GM21423 (cell line): ENCODE results near the gene SLC16A9.
"Not testable (repeated sequence)": the region's sequence is repeated elsewhere in the genome, so short reads cannot be mapped to it uniquely, and the experiment has no call there.

ENCODE experiments used
- ATAC-seq: cut with Tn5 transposase; IDR thresholded peaks from one replicate; pipeline ENCODE4 v1.9.1; 2021; ENCODE audit warnings: mild to moderate bottlenecking, moderate library complexity; ENCODE audit not compliant: unreplicated experiment

SLC16A9 gene

DNA sequence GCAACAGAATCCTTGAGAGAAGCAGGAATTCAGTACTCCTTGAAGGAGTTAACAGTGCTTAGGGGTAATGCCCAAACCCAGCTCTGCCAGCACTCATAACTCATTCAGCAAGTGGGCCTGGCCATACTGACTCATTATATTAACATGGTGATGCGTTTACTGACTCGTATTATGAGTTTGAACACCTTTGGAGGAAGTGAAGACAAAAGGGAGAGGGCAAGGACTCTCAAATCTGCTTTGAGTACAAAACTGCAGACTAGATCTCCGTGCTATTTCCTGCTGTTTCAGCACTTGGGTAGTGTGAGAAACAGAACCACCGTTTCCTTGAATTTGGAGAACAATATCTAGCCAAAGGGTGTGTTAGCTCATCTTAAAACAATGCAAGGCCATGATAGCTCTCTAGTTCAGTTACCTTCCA is 30.8 kb downstream of the SLC16A9 start:
- peak; percentile 68 for ATAC-seq

DNA sequence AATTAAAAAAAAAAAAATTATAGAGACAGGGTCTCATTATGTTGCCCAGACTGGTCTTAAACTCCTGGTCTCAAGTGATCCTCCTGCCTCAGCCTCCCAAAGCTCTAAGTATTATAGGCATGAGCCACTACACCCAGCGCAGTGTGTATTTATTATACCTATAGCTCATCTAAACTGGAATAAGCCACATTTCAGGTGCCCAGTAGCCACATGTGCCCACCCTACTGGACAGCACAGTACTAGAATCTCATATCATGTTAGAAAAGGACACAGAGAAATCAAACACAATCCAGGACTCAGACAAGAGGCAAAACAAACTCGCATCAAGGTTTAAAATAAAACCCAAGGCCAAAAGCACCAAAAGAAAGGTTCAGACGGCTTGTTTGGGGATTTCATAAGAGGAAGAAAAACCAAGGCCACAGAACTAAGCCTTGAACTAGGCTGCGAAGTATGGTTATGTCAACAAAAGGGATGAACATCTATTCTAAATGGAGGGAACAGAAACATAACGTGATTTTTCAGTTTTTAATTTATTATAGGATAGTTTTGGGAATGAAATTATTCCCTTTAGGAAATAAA is 32.3 kb downstream of the SLC16A9 start:
- ATAC-seq: no peak

- ATAC-seq: no peak
Observed at GRCh38 chr10:59675812-59676211, 33.8 kb downstream of the SLC16A9 start.

GRCh38 chr10:59674215-59674836 is 35.3 kb downstream of the SLC16A9 start:
- no peak for ATAC-seq

DNA sequence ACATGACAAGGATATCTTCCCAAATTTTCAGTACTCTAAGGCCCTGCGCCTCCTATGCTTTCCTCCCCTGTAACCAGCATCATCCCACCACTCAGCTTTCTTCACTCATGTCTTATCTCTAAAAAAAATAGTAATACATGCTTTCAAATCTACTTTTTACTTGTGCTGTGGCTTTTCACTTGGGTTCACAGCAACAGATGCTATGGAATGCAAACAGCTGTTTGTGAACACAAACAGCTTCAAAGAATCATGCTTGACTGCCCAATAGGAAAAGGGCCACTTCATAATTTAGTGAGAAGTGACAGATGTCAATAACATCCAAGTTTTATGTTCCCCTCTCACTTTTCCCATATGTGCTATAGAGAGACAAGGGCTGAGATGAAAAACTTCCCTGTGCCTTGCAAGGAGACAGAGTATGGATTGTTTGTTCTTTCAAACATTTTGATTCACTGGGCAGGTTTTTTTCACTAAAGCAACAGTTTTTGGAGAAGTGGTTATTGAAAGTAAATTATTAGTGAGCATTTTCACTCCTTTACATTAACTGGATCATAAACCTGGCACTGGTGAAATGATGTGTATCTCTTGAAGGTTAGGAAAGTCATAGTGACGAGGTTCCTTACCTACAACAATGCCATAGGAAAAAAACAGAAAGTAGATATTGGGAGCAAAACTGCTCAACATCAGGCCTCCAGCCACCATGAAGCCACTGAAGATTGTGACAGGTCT is 37.3 kb downstream of the SLC16A9 start:
- peak; percentile 47 for ATAC-seq

DNA sequence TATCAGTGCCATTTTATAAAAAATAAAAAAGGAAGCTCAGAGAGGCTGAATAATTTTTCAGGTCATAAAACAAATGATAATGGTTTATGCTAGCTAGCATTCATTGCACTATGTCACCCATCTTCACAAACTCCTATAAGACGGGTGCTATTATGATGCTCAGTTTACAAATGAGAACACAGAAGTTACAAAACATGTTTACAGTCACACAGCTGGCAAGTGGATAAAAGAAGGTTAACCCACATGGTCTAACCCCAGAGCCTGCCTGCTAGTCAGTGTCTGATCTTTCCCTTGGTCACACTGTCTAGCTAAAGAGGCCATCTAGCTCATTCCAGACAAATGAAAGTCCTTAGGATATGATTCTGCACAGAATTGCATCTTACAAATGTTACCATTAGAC is 39.4 kb downstream of the SLC16A9 start:
- ATAC-seq: no peak

- ATAC-seq: no peak
Observed at GRCh38 chr10:59668096-59668495, 41.6 kb downstream of the SLC16A9 start.

GRCh38 chr10:59666310-59666709 is 43.3 kb downstream of the SLC16A9 start:
- ATAC-seq: no peak

DNA sequence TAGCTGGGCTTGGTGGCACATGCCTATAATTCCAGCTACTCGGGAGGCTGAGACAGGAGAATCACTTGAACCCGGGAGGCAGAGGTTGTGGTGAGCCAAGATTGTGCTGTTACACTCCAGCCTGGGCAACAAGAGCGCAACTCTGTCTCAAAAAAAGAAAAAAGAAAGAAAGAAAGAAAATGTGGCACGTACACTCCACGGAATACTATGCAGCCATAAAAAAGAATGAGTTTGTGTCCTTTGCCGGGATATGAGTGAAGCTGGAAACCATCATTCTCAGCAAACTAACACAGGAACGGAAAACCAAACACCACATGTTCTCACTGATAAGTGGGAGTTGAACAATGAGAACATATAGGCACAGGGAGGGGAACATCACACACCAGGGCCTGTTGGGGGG is 46.4 kb downstream of the SLC16A9 start:
- not testable (repeated sequence) for ATAC-seq

GRCh38 chr10:59657724-59658123 is 51.9 kb downstream of the SLC16A9 start:
- ATAC-seq: no peak

DNA sequence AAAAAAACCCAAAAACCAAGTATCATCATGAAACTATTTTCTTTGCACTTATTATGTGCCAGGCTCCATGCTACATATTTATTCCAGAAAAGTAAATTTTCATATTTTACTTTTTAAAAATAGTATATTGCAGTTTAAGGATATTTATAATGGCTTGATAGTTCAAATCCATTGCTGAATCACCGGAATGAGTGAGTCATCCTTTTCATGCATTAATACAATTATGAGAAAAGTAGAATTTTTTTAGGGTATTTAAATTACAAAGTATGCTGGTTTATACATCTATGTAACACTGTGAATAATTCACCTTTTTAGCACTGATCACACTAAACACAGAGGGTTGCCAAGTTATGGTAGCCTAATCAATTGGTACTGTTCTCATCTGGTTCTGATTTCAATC is 54.3 kb downstream of the SLC16A9 start:
- no peak for ATAC-seq

GRCh38 chr10:59654007-59654406 is 55.6 kb downstream of the SLC16A9 start:
- no peak for ATAC-seq

- ATAC-seq: no peak
Observed at GRCh38 chr10:59651902-59652301, 57.7 kb downstream of the SLC16A9 start.

DNA sequence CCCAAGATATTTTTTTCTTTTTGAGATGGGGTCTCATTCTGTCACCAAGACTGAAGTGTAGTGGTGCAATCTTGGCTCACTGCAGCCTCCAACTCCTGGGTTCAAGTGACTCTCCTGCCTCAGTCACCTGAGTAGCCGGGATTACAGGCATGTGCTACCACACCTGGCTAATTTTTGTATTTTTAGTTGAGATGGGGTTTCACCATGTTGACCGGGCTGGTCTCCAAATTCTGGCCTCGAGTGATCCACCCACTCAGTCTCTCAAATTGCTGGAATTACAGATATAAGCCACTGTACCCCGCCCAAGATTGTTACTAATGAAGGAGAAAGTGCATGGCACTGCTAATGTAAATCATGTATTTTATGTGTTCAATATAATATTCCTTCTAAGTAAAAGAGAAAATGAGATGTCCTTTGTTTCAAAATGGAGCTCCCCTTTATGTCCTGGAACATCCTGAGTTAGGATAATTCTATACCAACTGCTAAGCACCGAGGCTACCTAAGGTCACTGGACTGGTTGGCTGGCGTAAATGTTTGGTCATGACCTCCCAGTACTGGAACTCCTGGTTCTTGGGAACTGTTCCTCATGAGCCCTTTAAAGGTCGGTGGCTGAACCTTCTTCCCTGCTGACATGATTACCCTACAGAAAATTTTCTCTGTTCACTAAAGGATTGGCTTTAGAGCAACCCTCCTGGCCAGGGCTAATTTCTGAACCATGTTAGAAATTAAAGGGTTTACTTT is 59.9 kb downstream of the SLC16A9 start:
- no peak for ATAC-seq

GRCh38 chr10:59648711-59649201 is 60.9 kb downstream of the SLC16A9 start:
- ATAC-seq: no peak

DNA sequence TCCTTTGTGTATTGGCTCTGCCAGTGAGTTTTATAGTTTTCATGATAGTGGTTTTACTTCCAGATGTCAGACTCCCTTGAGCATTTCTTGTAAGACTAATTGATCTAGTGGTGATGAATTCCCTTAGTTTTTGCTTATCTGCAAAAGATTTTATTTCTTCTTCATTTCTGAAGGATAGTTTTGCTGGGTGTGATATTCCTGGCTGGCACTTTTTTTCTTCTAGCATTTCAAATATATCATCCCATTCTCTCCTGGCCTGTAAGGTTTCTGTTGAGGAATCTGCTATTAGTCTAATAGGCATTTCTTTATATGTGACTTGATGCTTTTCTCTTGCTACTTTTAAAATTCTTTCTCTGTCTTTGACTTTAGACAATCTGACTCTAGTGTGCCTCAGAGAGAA is 64.8 kb downstream of the SLC16A9 start:
- ATAC-seq: no peak

DNA sequence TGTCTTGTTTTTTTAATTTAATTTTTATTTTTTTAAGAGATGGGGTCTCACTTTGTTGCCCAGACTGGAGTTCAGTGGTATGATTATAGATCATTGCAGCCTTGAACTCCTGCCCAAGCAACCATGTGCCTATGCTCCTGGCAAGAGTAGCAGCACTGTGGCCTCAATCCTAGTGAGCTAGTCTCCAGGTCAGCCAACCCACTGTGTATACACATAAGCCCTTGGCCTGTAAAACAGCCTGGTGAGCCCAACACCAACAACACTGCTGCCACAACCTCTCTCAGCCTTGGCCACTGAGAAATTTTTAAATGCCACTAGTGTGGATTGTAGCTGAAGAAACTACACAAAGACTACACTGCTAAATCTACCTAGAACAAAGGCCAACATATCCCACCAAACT is 68.0 kb downstream of the SLC16A9 start:
- not testable (repeated sequence) for ATAC-seq

- ATAC-seq: no peak
Observed at GRCh38 chr10:59635502-59636290, 74.0 kb downstream of the SLC16A9 start.

GRCh38 chr10:59634102-59634501 is 75.5 kb downstream of the SLC16A9 start:
- no peak for ATAC-seq

DNA sequence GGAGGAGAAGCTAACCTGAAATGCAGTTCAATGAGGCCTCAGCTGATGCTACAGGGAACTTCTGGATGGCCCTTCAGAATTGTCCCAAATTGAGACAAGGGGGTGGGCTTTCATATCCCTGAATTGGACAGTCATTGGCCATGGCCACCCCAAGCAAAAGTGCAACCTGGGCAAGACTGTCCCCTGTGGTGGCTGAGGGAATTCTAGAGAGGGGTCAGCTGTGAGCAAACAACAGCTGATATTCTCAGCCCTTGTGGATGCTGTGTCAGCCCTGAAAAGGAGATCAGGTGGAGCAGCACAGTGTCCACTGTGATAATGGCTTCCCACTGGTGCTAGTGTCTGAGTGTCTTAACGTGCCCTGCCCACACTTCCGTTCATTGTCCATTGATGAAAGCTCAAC is 76.6 kb downstream of the SLC16A9 start:
- no peak for ATAC-seq
